ENCODE measurements around the gene MCU.
"Not testable (repeated sequence)": the region's sequence is repeated elsewhere in the genome, so short reads cannot be mapped to it uniquely, and the experiment has no call there.

- TF ChIP-seq CTCF (IDR thresholded peaks at IDR 0.05); ESRRA (CRISPR knock-in tag; IDR thresholded peaks at IDR 0.05; ENCODE audit: borderline replicate concordance); NR1H2 (CRISPR knock-in tag; IDR thresholded peaks at IDR 0.05); ATF1 (CRISPR knock-in tag; IDR thresholded peaks at IDR 0.05); CREB1 (CRISPR knock-in tag; IDR thresholded peaks at IDR 0.05); CREM (CRISPR knock-in tag; IDR thresholded peaks at IDR 0.05); FOXJ3 (CRISPR knock-in tag; IDR thresholded peaks at IDR 0.05; ENCODE audit: borderline replicate concordance); SMAD4 (CRISPR knock-in tag; IDR thresholded peaks at IDR 0.05); JAZF1 (CRISPR knock-in tag; IDR thresholded peaks at IDR 0.05): not testable (repeated sequence)
These were observed 67.0 kb downstream of the MCU start for GRCh38 chr10:72758930-72759329.
